ENCODE data around the gene TMEM52. TPM values are rescaled to one million over a fixed set of nuclear protein-coding genes. Genes with fewer than 3 reads are reported as not detected.

TMEM52 gene
- total and polyA plus RNA-seq, 2 of the 13 experiments (the other 11 are each of a cell fraction or from before 2014, with no cell fraction given) = 13.2 to 18.7 TPM

DNA sequence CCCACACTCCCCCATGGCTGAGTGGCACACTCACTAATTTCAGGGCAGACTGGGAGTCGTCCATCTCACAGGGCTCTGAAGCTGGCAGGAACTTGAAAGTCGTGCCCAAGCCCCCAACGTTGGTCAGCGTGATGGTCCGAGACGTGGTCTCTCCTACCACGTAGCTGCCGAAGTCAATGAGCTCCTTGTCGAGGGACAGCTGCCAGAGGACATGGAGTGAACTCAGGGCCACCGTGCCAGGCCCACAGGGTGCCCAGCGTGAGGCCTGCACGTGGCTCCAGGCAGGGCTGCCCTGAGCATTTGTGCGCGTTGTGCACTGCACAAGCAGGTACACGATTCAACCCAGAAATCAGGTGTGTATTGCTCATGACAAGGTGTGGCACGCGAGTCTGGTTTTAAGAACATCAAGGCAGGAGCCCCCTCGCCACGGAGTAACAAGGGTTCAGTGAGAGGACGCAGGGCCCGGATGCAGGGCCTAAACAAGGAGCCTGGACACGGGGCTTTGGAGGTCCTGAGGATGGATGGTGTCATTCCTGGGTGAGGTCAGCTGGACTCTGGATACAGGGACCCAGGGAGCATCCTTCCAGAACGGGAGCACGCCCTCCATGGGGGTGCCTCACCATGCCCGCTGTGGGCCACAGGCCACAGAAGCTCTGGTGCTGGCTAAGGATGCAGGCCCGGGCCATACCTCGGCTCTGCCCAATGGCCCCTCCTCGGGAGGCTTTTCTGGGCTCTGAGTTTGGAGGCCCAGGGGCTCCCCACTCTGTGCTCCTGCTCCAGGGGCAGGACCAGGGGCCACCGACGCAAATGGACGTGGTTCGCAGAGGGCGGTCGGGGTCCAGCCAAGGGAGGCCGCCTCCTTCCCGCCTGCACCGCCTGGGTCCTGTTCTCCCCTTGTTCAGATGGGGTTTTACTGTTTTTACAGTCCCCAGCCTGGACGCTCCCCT, 37.8 kb upstream of the TMEM52 start:
- no peak overlapping the region for H3K9ac ChIP-seq (ENCODE audit: insufficient read depth, low read depth, low read length)
- H3K27ac ChIP-seq (ENCODE audit: extremely low read length, insufficient read depth, low read length) = no peak overlapping the region
- intact Hi-C loops (cut with micrococcal nuclease; ENCODE audit: unreplicated experiment) (no loop called here), in situ Hi-C loops (cut with HindIII; ENCODE audit: extremely low pct_ligation_motif_present, low pct_unique_long_range_greater_than_20kb) (no loop called here)
- BruUV-seq (replicated peaks) = no TSS peak
- ChIA-PET CTCF (ENCODE audit: low intra/inter-chr PET ratio, low total read pairs) (no interaction called here), POLR2A (interaction anchor here (1.4 kb wide), 1 partner anchor 10 kb away, joined by 5 read pairs; no protein-coding TSS in a partner anchor)
- peaks cover 78% of the 10 kb centered on the region for H3K4me1 ChIP-seq (ENCODE audit: insufficient read depth, low read length)
- peaks cover 0 to 36% of the 10 kb centered on the region in 2 experiments; a peak in 3 of 5 replicates for H3K27me3 ChIP-seq (ENCODE audit: control insufficient read depth in 1 of 2, insufficient read depth in 2 of 2, low read length in 2 of 2)
- DNase-seq (ENCODE audit: low spot score) (no peak), FAIRE-seq (no peak), ATAC-seq (no peak)
- no peak overlapping the region for H2AFZ ChIP-seq (ENCODE audit: low read length)
- 72% methylated on average over 15 of the region's 38 CpGs for WGBS (ENCODE audit: low lambda C conversion rate)
- H3K4me3 ChIP-seq (replicated peaks in 1 of 3; ENCODE audit: insufficient read depth in 1 of 3, low read depth in 2 of 3, low read length in 3 of 3) = no peak overlapping the region
- H3K36me3 ChIP-seq (replicated peaks in 1 of 2; ENCODE audit: control insufficient read depth in 1 of 2, insufficient read depth in 2 of 2, low read length in 2 of 2) = no peaks in the 10 kb centered on the region
- H4K20me1 ChIP-seq (ENCODE audit: insufficient read depth, low read length) = no peaks in the 10 kb centered on the region
- H3K79me2 ChIP-seq (ENCODE audit: insufficient read depth, low read length) = no peaks in the 10 kb centered on the region
- H3K4me2 ChIP-seq (ENCODE audit: low read depth, low read length) = no peak overlapping the region
- no peaks in the 10 kb centered on the region for H3K9me3 ChIP-seq (ENCODE audit: low read length)
- TF ChIP-seq ZNF564 (CRISPR knock-in tag; IDR thresholded peaks at IDR 0.05) (0 out of 2 replicates have a peak, but pooled peaks have one; percentile 18), POLR2G (IDR thresholded peaks at IDR 0.05; ENCODE audit: low read depth, low read length) (0 out of 2 replicates have a peak, but pooled peaks have one; percentile 23), TEAD2 (CRISPR knock-in tag; IDR thresholded peaks at IDR 0.05) (no peak), SAFB2 (CRISPR knock-in tag; IDR thresholded peaks at IDR 0.05; ENCODE audit: borderline replicate concordance, low read depth) (0 out of 2 replicates have a peak, but pooled peaks have one; percentile 13), DMTF1 (CRISPR knock-in tag; IDR thresholded peaks at IDR 0.05) (no peak), ATF3 (CRISPR knock-in tag; IDR thresholded peaks at IDR 0.05) (no peak), RFX5 (IDR thresholded peaks at IDR 0.05; ENCODE audit: low read depth, low read length) (no peak), ATF1 (CRISPR knock-in tag; IDR thresholded peaks at IDR 0.05) (no peak), ZNF556 (CRISPR knock-in tag; IDR thresholded peaks at IDR 0.05; ENCODE audit: borderline replicate concordance) (no peak), TFE3 (CRISPR knock-in tag; IDR thresholded peaks at IDR 0.05) (no peak), ZNF619 (CRISPR knock-in tag; IDR thresholded peaks at IDR 0.05) (no peak), KDM6A (CRISPR knock-in tag; IDR thresholded peaks at IDR 0.05; ENCODE audit: low read depth) (no peak), AGO2 (optimal IDR thresholded peaks at IDR 0.05; ENCODE audit: low read depth, low read length) (peak; percentile 25)
